OCI-LY7 (cell line): ENCODE results near the gene GPATCH8. TPM values are rescaled to one million over a fixed set of nuclear protein-coding genes. Genes with fewer than 3 reads are reported as not detected.

Source experiments
- BruUV-seq: library from RNA; stranded (reverse); fragments of 400-500 nt; replicated peaks from 2 replicates; lab custom pipeline; 2021; lab: Mats Ljungman, UMichigan
- CTCF ChIA-PET: fragments of 300-600 bp; sonication (Branson Sonifier 250); formaldehyde crosslinking; loops from one replicate; lab custom pipeline; 2022; ENCODE audit warnings: antibody characterized with exemption; ENCODE audit not compliant: unreplicated experiment; lab: Charles Lee
- POLR2A ChIA-PET: fragments of 300-600 bp; sonication (Branson Sonifier 250); formaldehyde crosslinking; loops from one replicate; lab custom pipeline; 2022; ENCODE audit warnings: antibody characterized with exemption; lab: Charles Lee
- DNase-seq: peaks from one replicate; pipeline ENCODE4 v3.0.0-alpha.2; 2015; ENCODE audit warnings: low spot score
- H2AFZ ChIP-seq: fragments of 200-600 bp; sonication (generic), shearing (Covaris generic); 2 replicates; pipeline ENCODE4 v1.6.1; 2014; ENCODE audit warnings: mild to moderate bottlenecking, antibody characterized with exemption, low read length, moderate library complexity
- H3K27ac ChIP-seq: fragments of 200-600 bp; sonication (generic); 2 replicates; pipeline ENCODE4 v1.5.1; 2014; ENCODE audit warnings: mixed run types, low read depth, mild to moderate bottlenecking, moderate library complexity, low read length, inconsistent platforms; ENCODE audit not compliant: poor library complexity, severe bottlenecking
- H3K36me3 ChIP-seq: fragments of 200-600 bp; sonication (generic); 2 replicates; pipeline ENCODE4 v1.6.1; 2014; ENCODE audit warnings: mild to moderate bottlenecking, antibody characterized with exemption, low read length, moderate library complexity, mixed read lengths; ENCODE audit not compliant: insufficient read depth
- H3K4me1 ChIP-seq: fragments of 200-600 bp; sonication (generic); 2 replicates; pipeline ENCODE4 v1.5.1; 2014; ENCODE audit warnings: mild to moderate bottlenecking, low read length; ENCODE audit not compliant: insufficient read depth, poor library complexity, severe bottlenecking
- H3K4me2 ChIP-seq: fragments of 200-600 bp; sonication (generic); 2 replicates; pipeline ENCODE4 v1.6.1; 2014; ENCODE audit warnings: mild to moderate bottlenecking, low read length
- H3K4me3 ChIP-seq: fragments of 200-600 bp; sonication (generic); 2 replicates; pipeline ENCODE4 v1.5.1; 2014; ENCODE audit warnings: mild to moderate bottlenecking, low read depth, low read length; ENCODE audit not compliant: poor library complexity, severe bottlenecking
- H3K79me2 ChIP-seq: fragments of 200-600 bp; sonication (generic); 2 replicates; pipeline ENCODE4 v1.6.1; 2016; ENCODE audit warnings: low read depth, mild to moderate bottlenecking, low read length, moderate library complexity, mixed read lengths; ENCODE audit not compliant: insufficient read depth
- H3K9me2 ChIP-seq: fragments of 200-600 bp; sonication (generic); 2 replicates; pipeline ENCODE4 v1.6.1; 2016; ENCODE audit warnings: mild to moderate bottlenecking, low read length, mixed read lengths; ENCODE audit not compliant: insufficient read depth
- H3K9me3 ChIP-seq: fragments of 200-600 bp; sonication (generic); 2 replicates; pipeline ENCODE4 v1.6.1; 2014; ENCODE audit warnings: mild to moderate bottlenecking, mixed run types, low read length, mixed read lengths
- H4K20me1 ChIP-seq: fragments of 200-600 bp; sonication (generic); 2 replicates; pipeline ENCODE4 v1.6.1; 2014; ENCODE audit warnings: mild to moderate bottlenecking, antibody characterized with exemption, low read length, moderate library complexity, mixed read lengths; ENCODE audit not compliant: insufficient read depth
- CTCF ChIP-seq: fragments of 200-600 bp; sonication (generic); conservative IDR thresholded peaks from 2 replicates; pipeline ENCODE4 v1.5.1; 2014; ENCODE audit warnings: mild to moderate bottlenecking, antibody characterized with exemption, low read length, moderate library complexity, mixed read lengths
- EZH2phosphoT487 ChIP-seq: fragments of 200-600 bp; sonication (generic); IDR thresholded peaks from 2 replicates; pipeline ENCODE4 v1.6.1; 2018; ENCODE audit warnings: low read depth, borderline replicate concordance, mild to moderate bottlenecking, mixed run types, antibody characterized with exemption, low read length, moderate library complexity, mixed read lengths
- intact Hi-C: fragments of 100-400 bp; cut with micrococcal nuclease; formaldehyde crosslinking; loops from one replicate; pipeline ENCODE4 v1.10.0; 2022; ENCODE audit not compliant: unreplicated experiment
- total RNA-seq, 2 experiments: library from RNA; depleted of rRNA in 1 of 2; stranded (reverse); fragments of >200 nt in 1 of 2; shearing (Covaris generic) in 1 of 2; gene quantifications; 2 replicates each; pipeline ENCODE4 v1.2.3, GENCODE V29; 2014 to 2022

The GPATCH8 gene
- total RNA-seq, 2 experiments from 2014 or later, result 24.7 to 61.1 TPM

- no TSS peak for BruUV-seq
- intact Hi-C loops, result loop anchor here (2.0 kb wide), 1 partner anchor 141 kb away; no protein-coding TSS in a partner anchor
- CTCF ChIA-PET, result interaction anchor here (0.7 kb wide), 1 partner anchor 135 kb away, joined by 3 read pairs; no protein-coding TSS in a partner anchor
Observed at GRCh38 chr17:44351464-44351863, 151.7 kb downstream of the GPATCH8 start.

GRCh38 chr17:44350733-44351226, 152.4 kb downstream of the GPATCH8 start:
- Histone ChIP-seq H3K79me2 (peaks cover 17% of the 10 kb centered on the region; the same call in 1 of the 2 replicates), H3K27ac (no peak overlapping the region), H3K9me3 (no peaks in the 10 kb centered on the region), H2AFZ (no peak overlapping the region), H3K4me1 (peaks cover 62% of the 10 kb centered on the region), H3K36me3 (peaks cover 46% of the 10 kb centered on the region), H3K9me2 (no peaks in the 10 kb centered on the region), H4K20me1 (no peaks in the 10 kb centered on the region), H3K4me3 (no peak overlapping the region), H3K4me2 (no peak overlapping the region)
- peak; percentile 84 for DNase-seq
- POLR2A ChIA-PET, result no interaction called here
- intact Hi-C loops, result loop anchor here (2.0 kb wide), 1 partner anchor 140 kb away; no protein-coding TSS in a partner anchor
- no peak for TF ChIP-seq EZH2phosphoT487
- peak; percentile 87 for TF ChIP-seq CTCF
- no TSS peak for BruUV-seq
- CTCF ChIA-PET, result interaction anchor here (0.6 to 0.7 kb wide), 3 partner anchors 18 to 134 kb away, joined by 3 read pairs; no protein-coding TSS in a partner anchor

More at GRCh38 chr17:44351464-44351863, 151.7 kb downstream of the GPATCH8 start:
- no peaks in the 10 kb centered on the region for H4K20me1 ChIP-seq
- peaks cover 10% of the 10 kb centered on the region; the same call in 1 of the 2 replicates for H3K79me2 ChIP-seq
- H3K36me3 ChIP-seq, result peaks cover 46% of the 10 kb centered on the region
- DNase-seq, result no peak
- H3K4me1 ChIP-seq, result peaks cover 62% of the 10 kb centered on the region
- TF ChIP-seq CTCF, result no peak
- H3K9me2 ChIP-seq, result no peaks in the 10 kb centered on the region
- POLR2A ChIA-PET, result no interaction called here
- no peak overlapping the region for H3K27ac ChIP-seq
- H3K4me2 ChIP-seq, result no peak overlapping the region
- no peak overlapping the region for H3K4me3 ChIP-seq
- no peaks in the 10 kb centered on the region for H3K9me3 ChIP-seq
- no peak overlapping the region for H2AFZ ChIP-seq

- H2AFZ ChIP-seq, result no peak overlapping the region
- intact Hi-C loops, result loop anchor here (2.0 to 5.0 kb wide), 3 partner anchors 139 to 277 kb away; partner anchors contain the start of genes G6PC3 and HROB
- H3K79me2 ChIP-seq, result peaks cover 24% of the 10 kb centered on the region; the same call in 1 of the 2 replicates
- no TSS peak for BruUV-seq
- CTCF ChIA-PET, result interaction anchor here (0.6 to 0.7 kb wide), 2 partner anchors 17 to 182 kb away, joined by 3 read pairs; no protein-coding TSS in a partner anchor
- no peaks in the 10 kb centered on the region for H4K20me1 ChIP-seq
- H3K36me3 ChIP-seq, result peaks cover 46% of the 10 kb centered on the region
- H3K4me3 ChIP-seq, result no peak overlapping the region
- H3K9me2 ChIP-seq, result no peaks in the 10 kb centered on the region
- TF ChIP-seq EZH2phosphoT487, result no peak
- no peak for TF ChIP-seq CTCF
- POLR2A ChIA-PET, result interaction anchor here (1.2 kb wide), 1 partner anchor 126 kb away, joined by 3 read pairs; no protein-coding TSS in a partner anchor
- no peak for DNase-seq
- H3K9me3 ChIP-seq, result no peaks in the 10 kb centered on the region
- H3K4me2 ChIP-seq, result peak overlapping the region; percentile 97; the same call in 1 of the 2 replicates
- H3K4me1 ChIP-seq, result peaks cover 55% of the 10 kb centered on the region
- peak overlapping the region; percentile 90 for H3K27ac ChIP-seq
Observed at GRCh38 chr17:44349553-44350070, 153.6 kb downstream of the GPATCH8 start.
